NCI-H128 (cell line): Measurements from ENCODE around the gene ADGRA1.
"Not testable (repeated sequence)": the region's sequence is repeated elsewhere in the genome, so short reads cannot be mapped to it uniquely, and the experiment has no call there.

Experiments used
- DNase-seq: peaks from one replicate; lab custom pipeline; 2025; ENCODE audit not compliant: unreplicated experiment; lab: John Stamatoyannopoulos, UW

The ADGRA1 gene

GRCh38 chr10:133141144-133141957 is 53.6 kb downstream of the ADGRA1 start:
- DNase-seq: no peak

DNA sequence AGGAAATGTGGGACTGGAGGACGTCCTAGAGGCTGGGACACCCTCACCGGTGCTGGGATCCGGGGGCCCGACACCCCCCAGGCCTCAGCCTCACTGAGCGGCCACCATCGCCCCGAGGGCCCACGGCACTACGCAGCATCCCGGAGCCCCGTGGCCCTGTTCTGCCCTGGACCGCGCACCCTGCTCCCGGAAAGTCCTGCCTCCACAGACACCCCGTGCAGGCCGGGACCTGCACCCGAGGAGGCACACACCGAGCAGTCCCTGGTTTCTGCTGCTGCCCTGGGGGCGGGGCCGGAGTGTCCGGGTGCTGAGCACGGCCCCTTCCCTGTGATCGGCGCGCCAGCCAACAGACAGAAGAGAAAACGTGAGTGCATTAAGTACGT is 54.2 kb downstream of the ADGRA1 start:
- DNase-seq: no peak

GRCh38 chr10:133142523-133143199 is 54.9 kb downstream of the ADGRA1 start:
- no peak for DNase-seq

GRCh38 chr10:133143200-133143533 is 55.4 kb downstream of the ADGRA1 start:
- DNase-seq: no peak

- no peak for DNase-seq
Observed at GRCh38 chr10:133143546-133143945, 55.8 kb downstream of the ADGRA1 start.

DNA sequence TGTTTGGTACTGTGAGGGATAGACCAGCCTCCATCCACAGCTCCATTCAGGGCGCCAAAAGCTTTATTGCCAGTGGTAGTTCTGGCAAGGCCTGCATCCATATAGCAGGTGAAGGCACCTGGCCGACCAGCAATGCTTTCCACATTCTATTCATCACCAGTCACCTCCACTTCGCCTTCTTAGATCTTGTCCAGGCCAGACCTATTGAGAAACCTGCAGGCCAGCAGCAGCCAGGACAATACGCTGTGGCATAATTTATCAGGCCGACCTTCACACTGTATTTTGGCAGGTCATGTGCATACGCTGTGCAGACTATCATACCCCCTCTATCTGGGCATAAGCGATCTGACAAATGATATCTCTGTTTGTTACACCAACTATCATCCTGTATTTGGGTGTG is 57.0 kb downstream of the ADGRA1 start:
- DNase-seq: no peak

DNA sequence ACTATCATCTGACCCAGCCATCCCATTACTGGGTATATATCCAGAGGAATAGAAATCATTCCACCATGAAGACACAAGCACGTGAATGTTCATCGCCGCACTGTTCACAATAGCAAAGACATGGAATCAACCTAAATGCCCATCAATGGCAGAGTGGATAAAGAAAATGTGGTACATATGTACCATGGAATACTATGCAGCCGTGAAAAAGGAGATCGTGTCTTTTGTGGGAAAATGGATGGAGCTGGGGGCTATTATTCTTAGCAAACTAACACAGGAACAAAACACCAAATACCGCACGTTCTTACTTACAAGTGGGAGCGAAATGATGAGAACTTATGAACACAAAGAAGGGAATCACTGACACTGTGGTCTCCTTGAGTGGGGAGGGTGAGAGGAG is 62.5 kb downstream of the ADGRA1 start:
- no peak for DNase-seq

DNA sequence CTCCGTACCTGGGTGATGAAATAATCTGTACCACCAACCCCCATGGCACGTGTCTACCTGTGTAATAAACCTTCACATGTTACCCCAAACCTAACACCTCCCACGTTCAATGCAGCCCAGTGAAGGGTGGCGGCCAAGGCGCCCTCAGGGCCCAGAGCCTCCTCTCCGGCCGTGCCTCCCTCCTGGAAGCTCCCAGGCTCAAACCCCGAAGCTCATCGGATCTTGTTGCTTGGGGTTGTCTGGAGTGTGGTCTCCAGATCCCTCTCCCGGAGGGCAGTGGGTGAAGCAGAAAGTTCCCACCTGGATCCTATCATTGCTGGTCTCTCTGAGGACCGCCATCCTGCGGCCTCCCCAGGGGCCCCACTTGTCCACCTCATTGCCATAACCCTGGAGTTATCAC is 62.9 kb downstream of the ADGRA1 start:
- DNase-seq: no peak

DNA sequence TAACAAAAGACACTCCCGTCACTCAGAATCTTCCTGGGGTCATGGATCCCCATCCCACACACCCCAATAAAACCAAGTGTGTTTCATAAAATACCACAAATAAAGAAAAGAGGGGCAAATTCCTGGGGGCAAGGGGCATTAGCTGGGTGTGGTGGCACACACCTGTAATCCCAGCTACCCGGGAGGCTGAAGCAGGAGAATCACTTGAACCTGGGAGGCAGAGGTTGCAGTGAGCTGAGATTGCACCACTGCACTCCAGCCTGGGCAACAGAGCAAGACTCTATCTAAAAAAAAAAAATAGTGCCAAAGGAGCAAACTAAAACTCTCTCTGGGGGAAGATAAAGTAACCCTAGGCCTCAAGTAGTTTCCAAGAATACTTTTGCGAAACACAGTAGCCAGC is 63.3 kb downstream of the ADGRA1 start:
- not testable (repeated sequence) for DNase-seq

- no peak for DNase-seq
Observed at GRCh38 chr10:133151543-133151972, 63.8 kb downstream of the ADGRA1 start.

DNA sequence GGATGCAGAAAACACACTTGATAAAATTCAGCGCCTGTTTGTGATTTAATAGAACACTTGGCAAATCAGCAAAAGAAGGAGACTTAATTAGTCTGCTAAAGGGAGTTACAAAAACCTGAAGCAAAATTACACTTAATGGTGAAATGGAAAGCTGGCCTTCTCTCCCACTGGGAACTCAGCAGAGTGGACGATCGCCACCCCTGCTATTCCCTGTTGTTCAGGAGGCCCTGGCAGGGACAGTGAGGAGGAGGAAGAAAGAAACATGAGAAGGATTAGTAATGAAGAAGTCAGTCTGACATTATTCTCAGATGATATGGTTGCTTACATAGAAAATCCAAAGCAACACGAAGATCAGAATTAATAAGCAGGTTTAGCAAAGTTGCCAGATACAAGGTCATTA is 66.7 kb downstream of the ADGRA1 start:
- DNase-seq: no peak

- DNase-seq: no peak
Observed at GRCh38 chr10:133154996-133155778, 67.5 kb downstream of the ADGRA1 start.

DNA sequence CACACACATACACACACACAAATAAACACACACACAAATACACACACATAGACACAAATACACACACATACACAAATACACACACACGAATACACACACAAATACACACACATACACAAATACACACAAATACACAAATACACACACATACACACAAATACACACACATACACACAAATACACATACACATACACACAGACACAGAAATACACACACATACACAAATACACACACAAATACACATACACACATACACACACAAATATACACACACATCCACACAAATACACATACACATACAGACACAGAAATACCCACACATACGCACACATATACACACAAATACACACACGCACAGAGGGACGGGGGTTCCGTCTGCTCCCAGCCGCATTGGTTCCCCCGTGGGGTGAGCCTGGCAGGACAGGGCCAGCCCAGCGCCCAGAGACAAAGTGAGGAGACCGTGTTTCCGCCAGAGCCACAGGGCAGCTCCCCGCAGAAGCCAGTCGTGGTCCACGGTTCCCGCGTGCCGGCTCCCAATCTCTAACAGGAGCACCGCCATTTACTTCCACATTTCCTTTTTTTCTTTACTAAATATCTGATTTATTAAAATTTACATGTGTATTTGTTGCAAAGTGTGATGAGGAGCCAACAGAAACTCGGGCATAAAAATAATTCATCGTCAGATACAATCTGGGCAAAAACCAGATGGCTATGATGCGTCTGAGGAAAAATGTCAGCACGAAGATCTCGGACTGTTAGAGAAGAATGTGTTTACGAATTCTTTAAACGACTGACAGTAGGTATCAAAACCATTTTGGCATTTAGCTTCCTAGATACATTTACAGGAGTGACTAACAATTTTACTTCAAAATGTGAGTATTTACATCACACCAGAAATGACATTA is 69.2 kb downstream of the ADGRA1 start:
- DNase-seq: no peak

DNA sequence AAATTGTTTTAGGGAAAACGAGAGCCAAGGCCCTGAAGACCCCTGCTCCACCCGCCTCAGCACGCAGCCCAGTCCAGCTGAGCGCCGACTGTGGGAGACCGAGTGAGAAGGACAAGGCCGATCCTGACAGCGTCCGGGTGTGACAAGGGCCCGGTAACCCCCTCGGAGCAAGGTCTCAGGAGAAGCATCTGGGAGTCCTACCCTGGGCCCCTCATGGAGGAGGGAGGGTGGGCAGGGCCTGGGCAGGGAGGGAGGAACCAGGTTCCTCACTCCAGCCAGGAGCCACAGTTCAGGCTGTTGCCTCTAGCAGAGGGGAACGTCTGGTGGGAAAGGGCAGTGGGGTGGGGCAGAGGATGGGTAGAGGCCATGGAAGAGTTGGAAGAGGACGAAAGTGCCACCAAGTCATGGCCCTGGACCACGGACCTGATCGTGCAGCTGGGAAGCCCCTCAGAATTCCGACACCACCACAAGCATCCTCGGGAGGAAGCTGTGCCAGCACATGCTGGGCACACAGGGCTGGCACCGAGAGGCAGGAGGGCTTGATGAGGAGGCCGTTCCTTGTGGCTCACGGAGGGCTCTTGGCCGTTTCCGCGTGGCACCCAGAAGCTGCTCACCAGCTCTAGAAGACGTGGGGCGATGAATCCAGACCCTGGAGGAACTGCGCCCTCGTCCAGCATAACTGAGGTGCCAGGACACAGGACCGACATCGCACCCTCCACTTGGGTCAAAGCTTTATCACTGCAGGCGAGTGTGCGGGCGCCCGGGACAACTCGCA is 70.1 kb downstream of the ADGRA1 start:
- DNase-seq: no peak

DNA sequence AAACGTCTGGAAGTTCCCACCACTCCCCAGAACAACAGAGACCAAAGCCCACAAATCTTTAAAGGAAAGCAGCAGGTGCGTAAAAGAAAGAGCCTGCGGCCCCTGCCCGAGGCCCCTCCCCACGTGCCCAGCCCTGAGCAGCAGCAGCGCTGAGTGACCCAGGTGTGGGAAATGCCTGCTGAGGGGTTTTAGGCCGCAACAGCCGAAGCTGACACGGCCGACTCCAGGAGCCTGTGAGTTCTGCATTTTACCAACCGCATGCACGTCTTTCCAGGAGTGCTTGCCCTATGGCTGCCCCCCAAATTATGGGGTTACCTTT is 70.7 kb downstream of the ADGRA1 start:
- DNase-seq: no peak

- DNase-seq: no peak
Observed at GRCh38 chr10:133158756-133159610, 71.3 kb downstream of the ADGRA1 start.

- no peak for DNase-seq
Observed at GRCh38 chr10:133159611-133159949, 71.9 kb downstream of the ADGRA1 start.

DNA sequence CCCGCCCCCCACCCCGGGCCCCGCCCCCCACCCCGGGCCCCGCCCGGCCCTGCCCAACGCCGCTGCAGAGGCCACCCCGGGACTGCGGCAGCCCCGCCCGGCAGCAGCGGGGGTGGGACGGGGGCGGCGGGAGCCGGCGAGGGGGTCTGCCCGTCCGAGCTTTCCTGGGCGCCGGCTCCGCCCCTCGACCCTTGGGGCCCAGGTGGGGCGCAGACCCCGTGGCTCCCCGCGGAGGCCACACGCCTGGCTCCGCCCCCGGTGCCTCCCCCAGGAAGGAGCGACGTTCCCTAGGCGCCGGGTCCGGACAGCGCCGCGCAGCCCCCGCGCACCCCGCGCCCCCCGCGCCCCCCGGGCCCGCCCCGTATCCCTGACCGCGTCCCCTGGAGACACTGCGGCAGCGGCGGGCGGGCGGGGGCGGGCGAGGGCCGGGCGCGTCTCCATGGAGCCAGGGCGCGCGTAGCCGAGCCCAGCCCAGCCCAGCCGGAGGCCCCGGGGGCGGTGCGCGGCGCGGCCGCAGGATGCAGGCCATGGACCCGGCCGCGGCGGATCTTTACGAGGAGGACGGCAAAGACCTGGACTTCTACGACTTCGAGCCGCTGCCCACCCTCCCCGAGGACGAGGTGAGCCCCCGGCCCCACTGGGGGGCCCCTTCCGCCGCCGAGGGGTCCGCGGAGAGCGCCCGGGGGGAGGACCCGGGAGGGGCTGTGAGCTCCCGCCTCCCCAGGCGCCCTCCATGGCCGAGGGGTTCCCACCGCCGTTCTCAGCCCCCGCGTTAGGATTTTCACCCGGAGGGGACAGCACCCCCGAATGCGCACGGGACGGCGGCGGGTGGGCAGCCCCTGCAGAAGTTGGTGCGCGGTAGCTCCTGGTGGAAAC is 72.5 kb downstream of the ADGRA1 start, which contains the start of gene KNDC1:
Gene KNDC1 (plus strand): TSS at position 270 of the 876 bp plus-strand sequence. CDS start 249 bp downstream, at position 519.
- no peak for DNase-seq
